SK-N-SH (cell line): Measurements from ENCODE around the gene BRDT.

ENCODE experiments used
- FOSL2 ChIP-seq: IDR thresholded peaks from 2 replicates; pipeline ENCODE4 v1.4.0; 2012; ENCODE audit warnings: low read depth, mild to moderate bottlenecking, moderate library complexity, borderline replicate concordance
- FOXM1 ChIP-seq: IDR thresholded peaks from 2 replicates; pipeline ENCODE4 v1.4.0; 2012; ENCODE audit warnings: low read depth, mild to moderate bottlenecking
- JUND ChIP-seq: IDR thresholded peaks from 2 replicates; pipeline ENCODE4 v1.4.0; 2012
- POLR2AphosphoS5 ChIP-seq: IDR thresholded peaks from 2 replicates; pipeline ENCODE4 v1.6.1; 2012; ENCODE audit warnings: low read depth, low read length
- RAD21 ChIP-seq: IDR thresholded peaks from 2 replicates; pipeline ENCODE4 v1.6.1; 2012; ENCODE audit warnings: mild to moderate bottlenecking, low read length
- RCOR1 ChIP-seq: fragments of 150-350 bp; IDR thresholded peaks from 2 replicates; pipeline ENCODE4 v1.6.1; 2017; ENCODE audit warnings: antibody characterized with exemption, low read length
- RXRA ChIP-seq: IDR thresholded peaks from 2 replicates; pipeline ENCODE4 v1.4.0; 2012; ENCODE audit warnings: low read depth, mild to moderate bottlenecking, borderline replicate concordance
- SIN3A ChIP-seq: IDR thresholded peaks from 2 replicates; pipeline ENCODE4 v1.6.1; 2012; ENCODE audit warnings: low read depth, mild to moderate bottlenecking, low read length, moderate library complexity, borderline replicate concordance
- SMC3 ChIP-seq: IDR thresholded peaks from 2 replicates; pipeline ENCODE4 v1.6.1; 2012; ENCODE audit warnings: low read depth, low read length, improper control_type of control experiment
- TAF1 ChIP-seq: IDR thresholded peaks from 2 replicates; pipeline ENCODE4 v1.6.1; 2012; ENCODE audit warnings: low read depth, mild to moderate bottlenecking, low read length, moderate library complexity, borderline replicate concordance
- YY1 ChIP-seq: IDR thresholded peaks from 2 replicates; pipeline ENCODE4 v1.4.0; 2012; ENCODE audit warnings: low read depth, mild to moderate bottlenecking
- TF ChIP-seq, protein P1 (sequence below): IDR thresholded peaks from 2 replicates; pipeline ENCODE4 v1.4.0; 2012; ENCODE audit warnings: low read depth
- TF ChIP-seq, protein P2 (sequence below): fragments of 200-600 bp; sonication (generic); IDR thresholded peaks from 2 replicates; pipeline ENCODE4 v1.6.1; 2017; ENCODE audit warnings: antibody characterized with exemption, mild to moderate bottlenecking, moderate library complexity
- TF ChIP-seq, protein P3 (sequence below): fragments of 150-350 bp; IDR thresholded peaks from 2 replicates; pipeline ENCODE4 v1.6.1; 2017; ENCODE audit warnings: antibody characterized with exemption, low read length, low read depth, borderline replicate concordance

DNA sequence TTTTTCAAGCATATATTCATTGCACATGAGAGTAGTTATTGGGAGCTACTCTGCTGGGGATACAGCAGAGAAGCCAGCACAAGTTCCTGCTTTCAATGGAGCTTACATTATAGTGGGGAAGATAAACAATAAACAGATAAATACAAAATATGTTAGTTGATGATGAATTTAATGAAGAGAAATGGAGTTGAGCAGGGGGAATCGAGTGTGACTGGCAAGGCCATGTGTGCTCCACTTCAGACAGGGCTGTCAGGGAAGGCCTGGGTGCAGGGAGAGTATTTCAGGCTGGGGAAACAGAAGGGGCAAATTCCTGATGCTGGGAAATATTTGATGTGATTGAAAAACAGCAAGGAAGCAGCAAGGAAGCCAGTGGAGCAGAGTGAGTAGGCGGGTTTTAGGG lies 21.2 kb upstream of the BRDT start:
- TF ChIP-seq SIN3A (no peak), POLR2AphosphoS5 (no peak), JUND (no peak), FOXM1 (no peak), RAD21 (no peak), RXRA (no peak), FOSL2 (no peak), RCOR1 (no peak), TAF1 (no peak), SMC3 (no peak), YY1 (no peak)
- TF ChIP-seq, protein P1, sequence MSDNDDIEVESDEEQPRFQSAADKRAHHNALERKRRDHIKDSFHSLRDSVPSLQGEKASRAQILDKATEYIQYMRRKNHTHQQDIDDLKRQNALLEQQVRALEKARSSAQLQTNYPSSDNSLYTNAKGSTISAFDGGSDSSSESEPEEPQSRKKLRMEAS, result no peak
- TF ChIP-seq, protein P2, sequence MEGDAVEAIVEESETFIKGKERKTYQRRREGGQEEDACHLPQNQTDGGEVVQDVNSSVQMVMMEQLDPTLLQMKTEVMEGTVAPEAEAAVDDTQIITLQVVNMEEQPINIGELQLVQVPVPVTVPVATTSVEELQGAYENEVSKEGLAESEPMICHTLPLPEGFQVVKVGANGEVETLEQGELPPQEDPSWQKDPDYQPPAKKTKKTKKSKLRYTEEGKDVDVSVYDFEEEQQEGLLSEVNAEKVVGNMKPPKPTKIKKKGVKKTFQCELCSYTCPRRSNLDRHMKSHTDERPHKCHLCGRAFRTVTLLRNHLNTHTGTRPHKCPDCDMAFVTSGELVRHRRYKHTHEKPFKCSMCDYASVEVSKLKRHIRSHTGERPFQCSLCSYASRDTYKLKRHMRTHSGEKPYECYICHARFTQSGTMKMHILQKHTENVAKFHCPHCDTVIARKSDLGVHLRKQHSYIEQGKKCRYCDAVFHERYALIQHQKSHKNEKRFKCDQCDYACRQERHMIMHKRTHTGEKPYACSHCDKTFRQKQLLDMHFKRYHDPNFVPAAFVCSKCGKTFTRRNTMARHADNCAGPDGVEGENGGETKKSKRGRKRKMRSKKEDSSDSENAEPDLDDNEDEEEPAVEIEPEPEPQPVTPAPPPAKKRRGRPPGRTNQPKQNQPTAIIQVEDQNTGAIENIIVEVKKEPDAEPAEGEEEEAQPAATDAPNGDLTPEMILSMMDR, result no peak
- TF ChIP-seq, protein P3, sequence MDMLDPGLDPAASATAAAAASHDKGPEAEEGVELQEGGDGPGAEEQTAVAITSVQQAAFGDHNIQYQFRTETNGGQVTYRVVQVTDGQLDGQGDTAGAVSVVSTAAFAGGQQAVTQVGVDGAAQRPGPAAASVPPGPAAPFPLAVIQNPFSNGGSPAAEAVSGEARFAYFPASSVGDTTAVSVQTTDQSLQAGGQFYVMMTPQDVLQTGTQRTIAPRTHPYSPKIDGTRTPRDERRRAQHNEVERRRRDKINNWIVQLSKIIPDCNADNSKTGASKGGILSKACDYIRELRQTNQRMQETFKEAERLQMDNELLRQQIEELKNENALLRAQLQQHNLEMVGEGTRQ, result no peak
